Left forelimb (tissue), 1 donor: Measurements from ENCODE around the gene PLA2G4B.

Experiments
- DNase-seq: peaks from one replicate; pipeline ENCODE4 v3.0.0-alpha.2; 2018; ENCODE audit warnings: low spot score

PLA2G4B gene

GRCh38 chr15:41806291-41807181 is 32.1 kb upstream of the PLA2G4B start:
- peak; percentile 42 for DNase-seq

DNA sequence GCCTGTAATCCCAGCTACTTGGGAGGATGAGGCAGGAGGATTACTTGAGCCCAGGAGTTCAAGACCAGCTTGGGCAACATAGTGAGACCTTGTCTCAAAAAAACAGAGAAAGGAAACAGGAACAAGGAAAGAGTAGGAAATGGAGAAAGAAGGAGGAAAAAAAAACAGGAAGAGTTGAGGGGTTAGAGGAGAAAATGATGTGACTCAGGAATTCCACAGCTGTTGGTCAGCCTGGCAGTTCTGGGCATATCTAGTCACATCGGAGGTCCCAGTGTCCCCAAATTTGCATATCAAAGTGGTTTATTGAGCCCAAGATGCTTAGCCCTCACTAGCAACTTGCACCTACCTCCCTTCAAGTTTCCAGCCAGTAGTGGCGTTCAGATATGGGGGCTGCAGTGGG is 29.5 kb upstream of the PLA2G4B start:
- no peak for DNase-seq

- DNase-seq, result no peak
Observed at GRCh38 chr15:41809526-41810220, 29.0 kb upstream of the PLA2G4B start.

DNA sequence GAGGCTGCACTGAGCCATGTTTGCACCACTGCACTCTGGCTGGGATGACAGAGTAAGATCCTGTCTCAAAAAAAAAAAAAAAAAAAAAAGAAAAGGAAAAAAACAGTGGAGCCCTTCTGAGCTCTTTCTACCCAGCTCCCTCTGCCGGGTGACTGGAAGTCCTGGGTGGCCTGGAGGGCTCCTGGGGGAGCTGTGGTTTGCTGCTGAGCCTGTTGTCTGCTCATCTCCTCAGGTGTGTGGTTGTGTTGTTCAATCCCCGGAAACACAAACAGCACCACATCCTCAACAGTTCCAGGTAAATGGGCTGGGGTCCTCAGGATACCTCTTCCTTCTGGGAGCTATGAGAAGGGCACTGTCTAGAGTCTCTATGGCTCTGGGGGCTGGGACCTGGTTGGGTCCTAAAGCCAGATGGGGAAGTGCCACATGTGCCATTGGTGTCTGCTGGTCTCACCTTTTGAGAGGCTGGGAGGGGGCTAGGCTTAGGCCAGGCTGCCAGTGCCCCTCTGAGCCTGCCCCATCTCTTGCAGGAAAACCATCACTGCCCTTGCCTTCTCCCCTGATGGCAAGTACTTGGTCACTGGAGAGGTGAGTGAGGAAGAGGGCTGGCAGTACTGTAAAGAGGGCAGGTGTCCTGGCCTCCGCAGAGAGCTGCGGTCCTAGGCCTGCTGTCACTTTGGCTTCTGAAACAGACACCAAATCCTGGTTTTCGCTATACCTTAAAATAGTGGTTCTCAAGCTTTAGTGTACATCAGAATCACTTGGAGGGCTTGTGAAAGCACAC is 27.8 kb upstream of the PLA2G4B start:
- DNase-seq, result no peak

- DNase-seq, result peak; percentile 91
Observed at GRCh38 chr15:41811432-41812195, 27.0 kb upstream of the PLA2G4B start.

GRCh38 chr15:41812820-41813375 is 25.7 kb upstream of the PLA2G4B start:
- DNase-seq, result no peak

DNA sequence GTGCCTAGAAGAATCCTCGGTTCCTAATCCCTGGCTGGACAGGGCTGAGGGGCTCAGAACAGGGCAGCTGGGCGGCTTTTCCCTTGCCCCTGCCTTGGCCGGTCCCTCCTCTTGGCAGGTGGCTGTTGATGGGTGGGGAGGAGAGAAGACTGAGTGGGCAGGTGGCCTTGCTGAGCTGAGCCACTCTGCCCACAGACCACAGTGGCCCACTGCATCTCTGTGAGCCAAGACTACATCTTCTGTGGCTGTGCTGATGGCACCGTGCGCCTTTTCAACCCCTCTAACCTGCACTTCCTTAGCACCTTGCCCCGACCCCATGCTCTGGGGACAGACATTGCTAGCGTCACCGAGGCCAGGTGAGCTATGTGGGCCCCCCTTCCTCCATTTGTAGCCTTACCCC is 25.2 kb upstream of the PLA2G4B start:
- DNase-seq, result no peak

- no peak for DNase-seq
Observed at GRCh38 chr15:41814534-41814933, 24.1 kb upstream of the PLA2G4B start.

- DNase-seq, result no peak
Observed at GRCh38 chr15:41816788-41817187, 21.9 kb upstream of the PLA2G4B start.

- no peak for DNase-seq
Observed at GRCh38 chr15:41817327-41817726, 21.3 kb upstream of the PLA2G4B start.

GRCh38 chr15:41817781-41818180 is 20.9 kb upstream of the PLA2G4B start:
- DNase-seq, result no peak

GRCh38 chr15:41819455-41820050 is 19.1 kb upstream of the PLA2G4B start:
- no peak for DNase-seq

- DNase-seq, result no peak
Observed at GRCh38 chr15:41820791-41821423, 17.7 kb upstream of the PLA2G4B start.

- no peak for DNase-seq
Observed at GRCh38 chr15:41821831-41822230, 16.8 kb upstream of the PLA2G4B start.

DNA sequence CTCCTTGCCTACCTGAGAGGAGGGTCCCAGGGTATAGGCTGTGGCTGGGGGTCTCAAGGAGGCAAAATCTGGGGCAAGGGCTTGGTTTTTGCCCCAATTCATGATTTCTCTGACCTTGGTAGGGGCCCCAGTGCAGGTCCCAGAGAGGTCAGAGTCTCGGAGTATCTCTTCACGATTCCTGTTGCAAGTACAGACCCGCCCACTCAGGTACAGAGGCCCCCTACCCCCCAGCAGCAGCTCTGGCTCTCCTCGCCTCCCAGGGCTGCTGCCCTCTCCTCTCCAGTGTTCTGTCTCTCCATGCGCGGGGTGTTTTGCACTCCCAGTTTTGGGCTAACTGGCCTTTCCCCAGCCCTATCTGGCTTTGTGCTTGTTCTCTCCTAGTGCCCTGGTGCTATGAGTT is 16.2 kb upstream of the PLA2G4B start:
- DNase-seq, result no peak

GRCh38 chr15:41822957-41823356 is 15.7 kb upstream of the PLA2G4B start:
- no peak for DNase-seq

- no peak for DNase-seq
Observed at GRCh38 chr15:41823502-41823901, 15.1 kb upstream of the PLA2G4B start.

- DNase-seq, result no peak
Observed at GRCh38 chr15:41824062-41824745, 14.4 kb upstream of the PLA2G4B start.

- no peak for DNase-seq
Observed at GRCh38 chr15:41825145-41825544, 13.5 kb upstream of the PLA2G4B start.
